Mesenchymal stem cell (in vitro differentiated cells and primary cell): ENCODE data around the gene IRF2BPL.
A peak's percentile ranks its signal among the peaks of the same experiment; 100 is the strongest.

Source experiments
- DNase-seq: peaks from one replicate; pipeline ENCODE4 v3.0.0-alpha.2; 2013
- H2AFZ ChIP-seq: one replicate; pipeline ENCODE4 v1.6.1; 2013; ENCODE audit warnings: low read depth, mild to moderate bottlenecking, control low read depth, inconsistent platforms, low read length, moderate library complexity
- H2AK5ac ChIP-seq: 2 replicates; pipeline ENCODE4 v1.6.1; 2013; ENCODE audit warnings: low read length, moderate library complexity, mild to moderate bottlenecking, inconsistent platforms; ENCODE audit not compliant: severe bottlenecking
- H2BK120ac ChIP-seq: one replicate; pipeline ENCODE4 v1.6.1; 2013; ENCODE audit warnings: low read depth, mild to moderate bottlenecking, inconsistent platforms, low read length, moderate library complexity
- H2BK12ac ChIP-seq, 2 experiments: one replicate each; pipeline ENCODE4 v1.6.1; 2013; ENCODE audit warnings: inconsistent platforms in 2 of 2, low read length in 2 of 2, mild to moderate bottlenecking in 2 of 2, moderate library complexity in 2 of 2, control low read depth in 1 of 2
- H2BK15ac ChIP-seq: one replicate; pipeline ENCODE4 v1.6.1; 2013; ENCODE audit warnings: mild to moderate bottlenecking, low read depth, inconsistent platforms; ENCODE audit not compliant: poor library complexity, severe bottlenecking
- H2BK5ac ChIP-seq: 2 replicates; pipeline ENCODE4 v1.6.1; 2013; ENCODE audit warnings: low read depth, mild to moderate bottlenecking, low read length, control low read depth, inconsistent platforms; ENCODE audit not compliant: poor library complexity, severe bottlenecking
- H3K14ac ChIP-seq, 2 experiments: one replicate each; pipeline ENCODE4 v1.6.1; 2013; ENCODE audit warnings: inconsistent platforms in 2 of 2, low read length in 2 of 2, control low read depth in 1 of 2, mild to moderate bottlenecking in 1 of 2, moderate library complexity in 1 of 2
- H3K18ac ChIP-seq, 2 experiments: one replicate each; pipeline ENCODE4 v1.6.1; 2013; ENCODE audit warnings: inconsistent platforms in 2 of 2, low read length in 2 of 2, control low read depth in 1 of 2, low read depth in 1 of 2, mild to moderate bottlenecking in 1 of 2
- H3K23ac ChIP-seq, 2 experiments: one replicate each; pipeline ENCODE4 v1.6.1; 2013; ENCODE audit warnings: inconsistent platforms in 2 of 2, low read length in 2 of 2, mild to moderate bottlenecking in 2 of 2, moderate library complexity in 2 of 2, control low read depth in 1 of 2
- H3K27ac ChIP-seq: 2 replicates; pipeline ENCODE4 v1.5.1; 2013; ENCODE audit warnings: mild to moderate bottlenecking, moderate library complexity, low read length, control low read depth, inconsistent platforms; ENCODE audit not compliant: poor library complexity, severe bottlenecking
- H3K27me3 ChIP-seq, 2 experiments: 2 replicates each; pipeline versions ENCODE4 v1.6.1 to v1.7.0; 2013; ENCODE audit warnings: low read length in 2 of 2, mild to moderate bottlenecking in 2 of 2, moderate library complexity in 2 of 2, control low read depth in 1 of 2, inconsistent platforms in 1 of 2; ENCODE audit not compliant: control insufficient read depth in 1 of 2, insufficient read depth in 1 of 2
- H3K36me3 ChIP-seq, 2 experiments: 2 replicates each; pipeline versions ENCODE4 v1.6.1 to v1.7.0; 2013; ENCODE audit warnings: low read length in 2 of 2, control low read depth in 1 of 2, inconsistent platforms in 1 of 2, low read depth in 1 of 2, mild to moderate bottlenecking in 1 of 2; ENCODE audit not compliant: insufficient read depth in 2 of 2, control insufficient read depth in 1 of 2
- H3K4ac ChIP-seq, 2 experiments: one replicate each; pipeline ENCODE4 v1.6.1; 2013; ENCODE audit warnings: inconsistent platforms in 2 of 2, low read length in 2 of 2, mild to moderate bottlenecking in 2 of 2, moderate library complexity in 2 of 2, control low read depth in 1 of 2, low read depth in 1 of 2
- H3K4me1 ChIP-seq: 2 replicates; pipeline ENCODE4 v1.6.1; 2013; ENCODE audit warnings: low read depth, low read length, control low read depth; ENCODE audit not compliant: control insufficient read depth, insufficient read depth
- H3K4me2 ChIP-seq: 2 replicates; pipeline ENCODE4 v1.6.1; 2013; ENCODE audit warnings: low read length, mild to moderate bottlenecking, inconsistent platforms; ENCODE audit not compliant: poor library complexity, severe bottlenecking
- H3K4me3 ChIP-seq, 2 experiments: 2 replicates each; pipeline versions ENCODE4 v1.5.1 to v1.7.0; 2013; ENCODE audit warnings: low read length in 2 of 2, mild to moderate bottlenecking in 2 of 2, control low read depth in 1 of 2, low read depth in 1 of 2; ENCODE audit not compliant: insufficient read depth in 1 of 2
- H3K79me1 ChIP-seq: replicated peaks from 2 replicates; pipeline ENCODE4 v1.6.1; 2013; ENCODE audit warnings: mild to moderate bottlenecking, control low read depth, low read length, inconsistent platforms; ENCODE audit not compliant: poor library complexity, severe bottlenecking
- H3K9ac ChIP-seq: 2 replicates; pipeline ENCODE4 v1.7.0; 2013; ENCODE audit warnings: mild to moderate bottlenecking, low read length, moderate library complexity
- H3K9me3 ChIP-seq: 2 replicates; pipeline ENCODE4 v1.7.0; 2013; ENCODE audit warnings: mild to moderate bottlenecking, low read length; ENCODE audit not compliant: control insufficient read depth
- H4K8ac ChIP-seq: one replicate; pipeline ENCODE4 v1.6.1; 2013; ENCODE audit warnings: inconsistent platforms, mild to moderate bottlenecking, low read length, moderate library complexity
- H4K91ac ChIP-seq: one replicate; pipeline ENCODE4 v1.6.1; 2013; ENCODE audit warnings: mild to moderate bottlenecking, low read length, inconsistent platforms
- WGBS: methylation state at CpG from one replicate; pipeline ENCODE4 v1.1.7; 2013; ENCODE audit warnings: mixed read lengths; 5-methylcytosine and 5-hydroxymethylcytosine counted together

IRF2BPL gene

GRCh38 chr14:76984787-76985375 lies 43.6 kb downstream of the IRF2BPL start:
- H3K4me2 ChIP-seq = no peak overlapping the region

GRCh38 chr14:76984297-76984696 lies 44.2 kb downstream of the IRF2BPL start:
- H2AFZ ChIP-seq = no peak overlapping the region
- no peak overlapping the region for H3K4me3 ChIP-seq
- H2BK5ac ChIP-seq = peak overlapping the region; percentile 81
- whole genome bisulfite sequencing = 46% methylated on average over 4 of the region's 4 CpGs
- peaks cover 2% of the 10 kb centered on the region for H3K79me1 ChIP-seq
- no peak overlapping the region for H2BK15ac ChIP-seq
- no peak overlapping the region for H2BK120ac ChIP-seq
- peaks cover 31% of the 10 kb centered on the region for H3K4me1 ChIP-seq
- H4K91ac ChIP-seq = peak overlapping the region; percentile 20
- H3K4ac ChIP-seq = no peak overlapping the region
- H2AK5ac ChIP-seq = peak overlapping the region; percentile 97
- peak overlapping the region; percentile 98 for H3K27ac ChIP-seq
- no peak overlapping the region for H3K9ac ChIP-seq
- no peak for DNase-seq
- peak overlapping the region; percentile 61 for H4K8ac ChIP-seq
- no peak overlapping the region for H3K18ac ChIP-seq
- H2BK12ac ChIP-seq = peak overlapping the region; percentile 18 to 35
- no peak overlapping the region for H3K14ac ChIP-seq
- H3K4me2 ChIP-seq = no peak overlapping the region
- no peaks in the 10 kb centered on the region for H3K36me3 ChIP-seq
- H3K23ac ChIP-seq = no peak overlapping the region
- H3K27me3 ChIP-seq = no peaks in the 10 kb centered on the region
- peaks cover 6% of the 10 kb centered on the region for H3K9me3 ChIP-seq

More at GRCh38 chr14:76984787-76985375, 43.6 kb downstream of the IRF2BPL start:
- peak overlapping the region in 1 of 2 experiments; percentile 19 for H3K4ac ChIP-seq
- no peak overlapping the region for H2BK15ac ChIP-seq
- peaks cover 6% of the 10 kb centered on the region for H3K9me3 ChIP-seq
- no peaks in the 10 kb centered on the region for H3K36me3 ChIP-seq
- H3K27me3 ChIP-seq = no peaks in the 10 kb centered on the region
- peak overlapping the region; percentile 97 for H2AK5ac ChIP-seq
- peak overlapping the region; percentile 81 for H2BK5ac ChIP-seq
- H3K4me3 ChIP-seq = no peak overlapping the region
- H3K9ac ChIP-seq = no peak overlapping the region
- H2AFZ ChIP-seq = no peak overlapping the region
- peak overlapping the region in 1 of 2 experiments; percentile 41 for H3K14ac ChIP-seq
- no peak overlapping the region for H3K18ac ChIP-seq
- H3K27ac ChIP-seq = peak overlapping the region; percentile 98
- H3K79me1 ChIP-seq = peaks cover 2% of the 10 kb centered on the region
- no peak overlapping the region for H2BK12ac ChIP-seq
- H4K91ac ChIP-seq = peak overlapping the region; percentile 20
- H2BK120ac ChIP-seq = no peak overlapping the region
- no peak overlapping the region for H4K8ac ChIP-seq
- peaks cover 31% of the 10 kb centered on the region for H3K4me1 ChIP-seq
- WGBS = 72% methylated on average over 6 of the region's 6 CpGs
- DNase-seq = peak; percentile 70
- no peak overlapping the region for H3K23ac ChIP-seq

DNA sequence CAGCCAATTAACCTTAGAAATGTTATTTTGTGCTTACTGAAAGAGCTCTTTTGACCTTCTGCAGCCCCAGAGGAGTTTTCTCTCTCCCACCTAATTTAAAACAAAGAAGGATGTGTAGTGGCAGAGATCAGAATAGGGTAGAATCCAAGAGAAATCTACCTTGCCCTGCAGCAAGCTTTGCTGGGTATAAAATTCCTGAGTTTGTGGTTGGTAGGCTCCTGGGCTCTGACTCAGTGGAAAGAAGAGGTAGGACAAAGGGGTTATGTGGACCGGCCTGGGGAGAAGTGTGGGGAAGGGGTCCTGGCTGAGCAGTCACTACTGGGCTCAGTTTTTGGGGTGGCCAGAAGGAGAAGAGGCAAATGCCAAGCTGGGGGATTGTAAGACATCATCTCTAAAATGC lies 46.8 kb downstream of the IRF2BPL start:
- DNase-seq = no peak
- no peak overlapping the region for H3K18ac ChIP-seq
- H4K8ac ChIP-seq = no peak overlapping the region
- peaks cover 6% of the 10 kb centered on the region for H3K9me3 ChIP-seq
- no peak overlapping the region for H3K4me2 ChIP-seq
- no peak overlapping the region for H3K9ac ChIP-seq
- H3K4me3 ChIP-seq = no peak overlapping the region
- H3K27me3 ChIP-seq = no peaks in the 10 kb centered on the region
- 100% methylated on average over 1 of the region's 1 CpG for whole genome bisulfite sequencing
- H2AK5ac ChIP-seq = peak overlapping the region; percentile 78
- no peak overlapping the region for H2AFZ ChIP-seq
- no peak overlapping the region for H2BK120ac ChIP-seq
- H2BK12ac ChIP-seq = no peak overlapping the region
- peaks cover 2% of the 10 kb centered on the region for H3K79me1 ChIP-seq
- no peak overlapping the region for H2BK5ac ChIP-seq
- H3K4ac ChIP-seq = no peak overlapping the region
- no peak overlapping the region for H4K91ac ChIP-seq
- peaks cover 32% of the 10 kb centered on the region for H3K4me1 ChIP-seq
- no peak overlapping the region for H2BK15ac ChIP-seq
- H3K27ac ChIP-seq = no peak overlapping the region
- no peaks in the 10 kb centered on the region for H3K36me3 ChIP-seq
- no peak overlapping the region for H3K14ac ChIP-seq
- no peak overlapping the region for H3K23ac ChIP-seq

GRCh38 chr14:76977793-76978720 lies 50.5 kb downstream of the IRF2BPL start:
- Histone ChIP-seq H3K4ac (no peak overlapping the region), H2AFZ (no peak overlapping the region), H3K23ac (no peak overlapping the region), H3K36me3 (no peaks in the 10 kb centered on the region), H3K9me3 (peaks cover 6% of the 10 kb centered on the region), H3K4me1 (peaks cover 14% of the 10 kb centered on the region), H2BK15ac (no peak overlapping the region), H3K9ac (peak overlapping the region; percentile 35), H3K79me1 (peaks cover 4% of the 10 kb centered on the region), H3K18ac (peak overlapping the region; percentile 19 to 72), H3K14ac (no peak overlapping the region), H3K27ac (no peak overlapping the region), H3K4me2 (no peak overlapping the region), H2BK12ac (peak overlapping the region in 1 of 2 experiments; percentile 15), H2BK5ac (no peak overlapping the region), H2BK120ac (no peak overlapping the region), H3K4me3 (no peak overlapping the region), H3K27me3 (no peaks in the 10 kb centered on the region), H4K91ac (peak overlapping the region; percentile 73), H4K8ac (peak overlapping the region; percentile 12), H2AK5ac (no peak overlapping the region)
- peak; percentile 83 for DNase-seq
- 74% methylated on average over 5 of the region's 15 CpGs for WGBS
